M059J (cell line): ENCODE measurements around the gene AADACL4. TPM values are rescaled to one million over a fixed set of nuclear protein-coding genes. Genes with fewer than 3 reads are reported as not detected.
"Not testable (repeated sequence)": the region's sequence is repeated elsewhere in the genome, so short reads cannot be mapped to it uniquely, and the experiment has no call there.

Source experiments
- DNase-seq: peaks from one replicate; pipeline ENCODE4 v3.0.0-alpha.2; 2012; ENCODE audit warnings: low read depth
- total RNA-seq: library from RNA; depleted of rRNA; stranded (reverse); fragments of >200 nt; shearing (Covaris generic); gene quantifications from 2 replicates; pipeline ENCODE4 v1.2.3, GENCODE V29; 2014

Gene AADACL4
- total RNA-seq, 1 experiment from 2014 or later = not detected

- not testable (repeated sequence) for DNase-seq
Measured at GRCh38 chr1:12657885-12658512, 14.1 kb downstream of the AADACL4 start.

GRCh38 chr1:12658531-12659453, 14.9 kb downstream of the AADACL4 start:
- peak; percentile 77 for DNase-seq

GRCh38 chr1:12661606-12662219, 17.8 kb downstream of the AADACL4 start:
- DNase-seq = no peak

- no peak for DNase-seq
Measured at GRCh38 chr1:12662556-12662955, 18.7 kb downstream of the AADACL4 start.

- no peak for DNase-seq
Measured at GRCh38 chr1:12665511-12665910, 21.6 kb downstream of the AADACL4 start.

- DNase-seq = no peak
Measured at GRCh38 chr1:12666141-12666735, 22.4 kb downstream of the AADACL4 start.

GRCh38 chr1:12669529-12670068, 25.7 kb downstream of the AADACL4 start:
- DNase-seq = no peak

- DNase-seq = no peak
Measured at GRCh38 chr1:12674358-12674757, 30.5 kb downstream of the AADACL4 start.

- DNase-seq = not testable (repeated sequence)
Measured at GRCh38 chr1:12676122-12676521, 32.2 kb downstream of the AADACL4 start.

GRCh38 chr1:12677565-12677964, 33.7 kb downstream of the AADACL4 start:
- DNase-seq = no peak

- no peak for DNase-seq
Measured at GRCh38 chr1:12678350-12678749, 34.5 kb downstream of the AADACL4 start.

- no peak for DNase-seq
Measured at GRCh38 chr1:12678820-12679219, 34.9 kb downstream of the AADACL4 start.

- no peak for DNase-seq
Measured at GRCh38 chr1:12690156-12690555, 46.3 kb downstream of the AADACL4 start.

GRCh38 chr1:12692967-12693782, 49.3 kb downstream of the AADACL4 start:
- DNase-seq = no peak

GRCh38 chr1:12696658-12697057, 52.8 kb downstream of the AADACL4 start:
- DNase-seq = no peak

- no peak for DNase-seq
Measured at GRCh38 chr1:12697397-12697796, 53.5 kb downstream of the AADACL4 start.

- no peak for DNase-seq
Measured at GRCh38 chr1:12703821-12704451, 60.1 kb downstream of the AADACL4 start.

GRCh38 chr1:12706061-12706460, 62.2 kb downstream of the AADACL4 start:
- no peak for DNase-seq

GRCh38 chr1:12708396-12709090, 64.7 kb downstream of the AADACL4 start:
- DNase-seq = no peak

GRCh38 chr1:12709091-12709491, 65.2 kb downstream of the AADACL4 start:
- DNase-seq = no peak
